ENCODE results near the gene NF1. TPM values are rescaled to one million over a fixed set of nuclear protein-coding genes. Genes with fewer than 3 reads are reported as not detected.

The NF1 gene
- total RNA-seq, 4 donors from 2014 or later, result 66.1 to 107 (median 90.9) TPM

DNA sequence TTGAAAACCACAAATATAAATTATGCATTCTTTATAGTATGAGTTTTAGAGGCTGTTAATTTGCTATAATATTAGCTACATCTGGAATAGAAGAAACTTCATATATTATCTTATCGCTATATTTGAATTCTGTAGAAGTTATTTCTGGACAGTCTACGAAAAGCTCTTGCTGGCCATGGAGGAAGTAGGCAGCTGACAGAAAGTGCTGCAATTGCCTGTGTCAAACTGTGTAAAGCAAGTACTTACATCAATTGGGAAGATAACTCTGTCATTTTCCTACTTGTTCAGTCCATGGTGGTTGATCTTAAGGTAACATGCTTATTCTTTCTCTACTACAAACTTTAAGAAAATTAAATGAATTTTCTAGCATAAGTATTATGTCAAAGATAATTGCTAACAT is 105.5 kb downstream of the NF1 start:
- 89 to 94% methylated on average over 2 of the region's 2 CpGs for WGBS, 2 donors
- no peak for TF ChIP-seq POLR2A (IDR thresholded peaks at IDR 0.05)
- no peak for TF ChIP-seq EP300 (IDR thresholded peaks at IDR 0.05)
- no peak for TF ChIP-seq CTCF (IDR thresholded peaks at IDR 0.05)
- no peak overlapping the region for H3K27ac ChIP-seq

GRCh38 chr17:31202968-31203367 is 108.2 kb downstream of the NF1 start:
- Histone ChIP-seq H3K27ac (no peak overlapping the region), H3K27me3 (no peaks in the 10 kb centered on the region), H3K4me3 (no peak overlapping the region), H3K9me3 (no peaks in the 10 kb centered on the region), H3K4me1 (no peaks in the 10 kb centered on the region), H3K36me3 (peaks cover 0 to 6% (median 0%) of the 10 kb centered on the region in 3 donors)
- DNase-seq (ENCODE audit: low spot score in 2 of 2), result no peak
- TF ChIP-seq CTCF (IDR thresholded peaks at IDR 0.05), result no peak

More for the DNA sequence above, 105.5 kb downstream of the NF1 start:
- peaks cover 0 to 7% (median 0%) of the 10 kb centered on the region in 4 donors for H3K9me3 ChIP-seq
- peaks cover 0 to 6% (median 0%) of the 10 kb centered on the region in 3 donors for H3K36me3 ChIP-seq
- H3K4me3 ChIP-seq, result no peak overlapping the region
- H3K27me3 ChIP-seq, result no peaks in the 10 kb centered on the region
- DNase-seq (ENCODE audit: low spot score in 2 of 2), result no peak
- H3K4me1 ChIP-seq, result no peaks in the 10 kb centered on the region

DNA sequence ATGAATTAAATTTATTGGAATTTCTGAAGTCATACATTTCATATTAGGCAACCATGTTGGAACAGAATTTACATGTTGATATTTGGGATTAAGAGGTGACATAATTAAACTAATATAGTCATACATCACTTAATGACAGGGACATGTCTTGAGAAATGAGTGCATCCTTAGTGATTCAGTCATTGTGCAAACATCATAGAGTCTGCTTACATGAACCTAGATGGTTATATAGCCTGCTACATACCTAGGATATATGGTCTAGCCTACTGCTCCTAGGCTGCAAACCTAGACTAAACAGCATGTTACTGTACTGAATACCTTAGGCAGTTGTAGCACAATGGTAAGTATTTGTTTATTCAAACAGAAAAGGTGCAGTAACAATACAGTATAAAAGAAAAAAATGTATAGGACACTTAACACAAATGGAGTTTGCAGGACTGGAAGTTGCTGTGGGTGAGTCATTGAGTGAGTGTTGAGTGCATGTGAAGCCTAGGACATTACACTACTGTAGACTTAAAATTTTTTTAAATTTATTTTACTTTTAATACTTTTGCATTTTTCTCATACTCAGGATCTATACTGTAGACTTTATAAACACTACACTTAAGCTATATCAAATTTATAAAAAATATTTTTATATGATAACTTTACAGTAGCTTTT is 116.7 kb downstream of the NF1 start:
- Histone ChIP-seq H3K4me1 (peaks cover 0 to 20% (median 0%) of the 10 kb centered on the region in 4 donors), H3K4me3 (no peak overlapping the region), H3K36me3 (peaks cover 0 to 27% (median 0%) of the 10 kb centered on the region in 3 donors), H3K27ac (no peak overlapping the region), H3K9me3 (no peaks in the 10 kb centered on the region), H3K27me3 (no peaks in the 10 kb centered on the region)
- no peak for TF ChIP-seq POLR2A (IDR thresholded peaks at IDR 0.05)
- TF ChIP-seq CTCF (IDR thresholded peaks at IDR 0.05), result no peak
- no peak for TF ChIP-seq EP300 (IDR thresholded peaks at IDR 0.05)
- DNase-seq (ENCODE audit: low spot score in 2 of 2), result no peak

DNA sequence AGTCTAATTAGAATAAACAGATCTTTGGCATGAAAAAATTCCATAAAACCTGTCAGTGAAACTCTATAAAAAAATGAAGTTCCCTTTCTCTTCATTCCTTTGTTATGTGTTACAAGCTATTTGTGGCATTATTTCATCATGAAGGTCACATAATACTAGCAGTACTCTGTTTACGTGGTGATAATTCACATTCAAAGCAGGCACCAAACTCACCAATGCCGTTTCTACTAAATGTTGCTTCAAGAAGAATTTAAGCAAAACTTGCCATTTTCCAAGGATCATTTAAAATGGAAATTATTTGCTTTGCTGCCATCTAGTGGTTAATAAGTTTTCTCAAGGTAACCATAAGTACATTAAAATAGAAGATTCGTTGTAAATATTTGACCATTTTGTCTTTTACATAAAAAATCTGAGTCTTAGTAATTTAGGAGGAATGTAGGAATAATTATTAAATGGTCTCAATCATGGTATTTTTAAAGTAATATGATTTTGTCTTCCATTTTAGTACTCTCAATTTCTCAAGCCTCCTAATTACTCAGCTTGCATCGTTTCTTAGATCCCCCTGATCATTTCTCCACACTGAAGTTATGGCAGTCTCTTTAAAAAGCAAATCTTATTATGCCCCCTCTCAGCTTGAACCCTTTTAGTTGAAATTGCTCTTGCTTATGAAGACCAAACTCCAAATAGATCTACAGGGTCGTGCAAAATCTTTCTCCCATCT is 121.4 kb downstream of the NF1 start:
- WGBS, 2 donors, result 35 to 37% methylated on average over 5 of the region's 5 CpGs
- TF ChIP-seq EP300 (IDR thresholded peaks at IDR 0.05), result no peak
- TF ChIP-seq POLR2A (IDR thresholded peaks at IDR 0.05), result no peak
- peak; percentile 33 to 69 (median 62) for TF ChIP-seq CTCF (IDR thresholded peaks at IDR 0.05)
- Histone ChIP-seq H3K27ac (peak overlapping the region in 2 of 4 donors; percentile 31 to 35), H3K4me1 (peaks cover 0 to 20% (median 0%) of the 10 kb centered on the region in 4 donors), H3K36me3 (peaks cover 0 to 40% (median 0%) of the 10 kb centered on the region in 3 donors), H3K4me3 (no peak overlapping the region), H3K9me3 (no peaks in the 10 kb centered on the region), H3K27me3 (no peaks in the 10 kb centered on the region)
- DNase-seq (ENCODE audit: low spot score in 2 of 2), result no peak

- Histone ChIP-seq H3K36me3 (peaks cover 0 to 39% (median 0%) of the 10 kb centered on the region in 3 donors), H3K27ac (no peak overlapping the region), H3K4me1 (no peaks in the 10 kb centered on the region), H3K27me3 (no peaks in the 10 kb centered on the region), H3K9me3 (no peaks in the 10 kb centered on the region), H3K4me3 (no peak overlapping the region)
- DNase-seq (ENCODE audit: low spot score in 2 of 2), result no peak
- WGBS, 2 donors, result 89 to 95% methylated on average over 1 of the region's 1 CpG
- TF ChIP-seq EP300 (IDR thresholded peaks at IDR 0.05) (no peak), POLR2A (IDR thresholded peaks at IDR 0.05) (no peak)
Observed at GRCh38 chr17:31224366-31224765, 129.6 kb downstream of the NF1 start.

Data from tibial nerve (tissue), 4 donors.